IPS-NIHi7 (cell line): Measurements from ENCODE around the gene HMGXB4.
A peak's percentile ranks its signal among the peaks of the same experiment; 100 is the strongest.

Experiments used
- DNase-seq: peaks from one replicate; pipeline ENCODE4 v3.0.0; 2012; ENCODE audit warnings: mixed read lengths; ENCODE audit errors: extremely low spot score

Gene HMGXB4

GRCh38 chr22:35310556-35311550, 53.6 kb downstream of the HMGXB4 start:
- no peak for DNase-seq

GRCh38 chr22:35311551-35311999, 54.3 kb downstream of the HMGXB4 start:
- DNase-seq, result no peak

- DNase-seq, result no peak
Measured at GRCh38 chr22:35312198-35313059, 55.1 kb downstream of the HMGXB4 start.

- DNase-seq, result no peak
Measured at GRCh38 chr22:35313311-35314121, 56.2 kb downstream of the HMGXB4 start.

DNA sequence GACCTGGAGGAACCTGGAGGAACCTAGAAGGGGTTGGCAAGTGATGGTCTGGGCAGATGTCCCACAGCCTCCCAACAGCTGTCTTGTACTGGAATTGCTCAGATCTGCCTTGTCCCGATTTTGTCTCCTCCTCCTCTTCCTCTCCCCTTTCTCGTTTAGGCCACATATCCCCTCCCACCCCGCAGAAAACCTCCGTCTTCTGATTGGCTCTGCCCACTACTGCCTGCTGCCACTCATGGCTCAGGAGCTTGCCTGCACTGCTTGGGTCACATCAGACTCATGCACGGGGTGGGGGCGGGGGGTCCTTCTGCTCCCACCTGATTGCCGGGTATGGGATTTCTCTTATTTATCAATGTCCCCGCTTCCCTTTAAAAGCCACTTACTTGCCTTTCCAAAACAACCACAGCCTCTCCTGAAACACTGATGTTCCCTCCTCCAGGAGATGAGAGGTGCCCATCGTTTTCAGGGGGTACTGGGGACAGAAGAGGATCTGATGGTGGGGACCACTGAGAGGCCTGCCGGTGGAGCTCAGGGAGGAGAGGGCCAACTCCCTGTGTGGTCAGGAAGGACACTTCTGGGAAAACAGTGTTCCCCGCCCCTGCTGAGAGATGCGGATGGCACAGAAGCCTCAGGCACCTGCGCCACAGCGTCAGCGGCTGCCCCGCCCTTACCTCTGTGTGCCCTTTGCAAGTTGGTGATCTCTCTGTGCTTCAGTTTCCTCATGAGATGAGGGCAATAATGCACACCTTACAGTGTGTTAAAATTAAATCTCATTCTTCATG, 57.1 kb downstream of the HMGXB4 start:
- DNase-seq, result peak; percentile 48

DNA sequence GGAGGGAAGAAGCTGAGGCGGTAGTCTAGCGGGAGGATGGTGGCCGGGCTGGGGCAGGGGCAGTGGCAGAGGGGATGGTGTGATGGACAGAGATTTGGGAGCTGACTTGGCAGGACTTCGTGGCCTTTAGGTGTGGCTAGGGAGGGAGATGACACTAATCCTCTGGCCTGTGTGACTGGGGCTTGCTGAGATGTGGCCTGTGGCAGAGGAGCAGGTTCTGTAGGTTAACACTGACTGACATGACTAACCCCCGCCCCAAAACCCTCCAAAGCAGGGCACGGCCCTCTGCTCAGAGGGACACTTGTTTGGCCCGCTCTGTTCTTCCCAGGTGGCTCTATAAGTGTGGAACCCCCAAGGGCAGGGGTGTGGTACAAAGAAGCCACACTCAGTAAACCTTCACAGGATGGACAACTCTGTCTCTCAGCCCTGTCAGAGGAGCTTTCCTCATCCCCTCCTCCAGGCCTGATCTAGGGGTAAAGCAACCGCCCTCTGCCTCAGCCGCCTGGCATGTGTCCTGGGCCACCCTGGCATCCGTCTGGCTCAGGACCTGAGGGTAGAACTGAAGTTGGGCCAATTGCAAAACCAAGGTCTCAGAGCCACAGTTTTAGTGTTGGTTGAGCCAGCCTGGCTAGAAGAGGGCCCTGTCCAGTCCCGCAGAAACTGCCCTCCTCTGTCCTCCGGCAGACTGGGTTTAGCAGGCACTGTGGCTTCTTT, 58.0 kb downstream of the HMGXB4 start:
- DNase-seq, result no peak

DNA sequence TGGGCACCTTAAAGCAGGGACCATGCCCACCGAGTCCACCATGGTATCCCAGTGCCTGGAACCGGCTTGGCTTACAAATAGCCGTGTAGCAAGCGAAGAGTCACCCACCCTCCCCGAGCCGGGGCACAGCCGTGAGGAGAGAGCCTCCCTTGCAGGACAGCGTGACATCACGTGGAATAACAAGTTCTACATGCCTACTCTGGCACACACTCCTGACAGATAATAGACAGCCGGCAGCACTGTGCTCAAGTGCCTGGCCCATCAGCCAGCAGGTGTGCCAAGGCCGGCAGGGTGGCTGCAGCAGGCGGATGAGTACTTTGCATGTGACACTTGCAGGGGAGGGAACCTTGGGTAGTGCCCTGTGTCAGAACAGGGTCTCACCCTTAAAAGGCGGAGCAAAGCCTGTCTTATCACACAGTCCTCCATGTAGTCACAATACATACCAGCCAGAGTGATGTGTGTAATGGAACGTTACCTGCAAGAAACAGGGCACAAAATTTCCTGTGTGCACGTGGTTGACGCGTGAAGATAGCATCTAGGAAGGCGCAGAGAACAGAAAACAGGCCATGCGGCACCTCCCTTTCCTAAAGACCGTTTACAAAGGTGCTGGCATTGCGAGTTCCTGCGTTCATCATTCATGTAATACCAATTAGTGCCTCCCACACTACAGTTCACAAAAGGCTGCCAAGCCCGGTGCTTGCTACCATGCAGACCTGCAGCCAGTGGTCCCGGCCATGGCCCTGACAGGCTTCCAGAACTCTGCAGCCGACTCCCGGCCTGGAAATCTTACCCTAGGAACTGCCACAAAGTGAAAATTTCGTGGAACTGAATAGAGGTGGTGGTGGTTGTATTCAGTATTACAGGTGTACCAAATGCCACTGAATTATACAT, 58.8 kb downstream of the HMGXB4 start:
- no peak for DNase-seq

GRCh38 chr22:35316751-35317150, 59.5 kb downstream of the HMGXB4 start:
- no peak for DNase-seq

DNA sequence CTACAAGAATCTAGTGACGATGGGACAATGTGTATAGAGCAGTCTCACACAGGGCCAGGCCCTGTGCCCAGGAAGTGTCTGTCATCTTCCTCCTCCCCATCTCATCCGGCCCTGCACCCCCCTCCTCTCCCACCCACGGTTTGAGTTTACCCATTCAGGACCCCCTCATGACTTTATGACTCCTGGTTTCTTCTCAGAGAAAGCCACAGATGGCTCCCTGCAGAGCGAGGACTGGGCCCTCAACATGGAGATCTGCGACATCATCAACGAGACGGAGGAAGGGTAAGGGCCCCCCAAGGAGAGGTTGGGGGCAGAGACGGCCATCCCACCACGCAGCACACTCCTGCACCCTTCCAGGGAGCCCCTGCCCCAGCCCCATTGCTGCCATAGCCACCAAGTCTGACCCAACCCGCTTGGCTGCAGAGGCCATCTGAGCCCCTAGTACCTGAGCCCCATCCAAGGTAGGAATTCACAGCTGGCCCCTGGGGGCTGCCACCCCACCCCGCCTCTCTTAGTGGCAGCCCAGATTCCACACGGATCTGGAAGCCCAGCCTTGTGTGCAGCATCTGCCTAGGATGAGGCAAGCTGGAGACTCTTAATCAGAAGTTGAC, 60.5 kb downstream of the HMGXB4 start:
- no peak for DNase-seq

GRCh38 chr22:35318346-35319215, 61.3 kb downstream of the HMGXB4 start:
- no peak for DNase-seq

GRCh38 chr22:35319244-35319985, 62.1 kb downstream of the HMGXB4 start:
- DNase-seq, result no peak

- no peak for DNase-seq
Measured at GRCh38 chr22:35322126-35322525, 64.8 kb downstream of the HMGXB4 start.

DNA sequence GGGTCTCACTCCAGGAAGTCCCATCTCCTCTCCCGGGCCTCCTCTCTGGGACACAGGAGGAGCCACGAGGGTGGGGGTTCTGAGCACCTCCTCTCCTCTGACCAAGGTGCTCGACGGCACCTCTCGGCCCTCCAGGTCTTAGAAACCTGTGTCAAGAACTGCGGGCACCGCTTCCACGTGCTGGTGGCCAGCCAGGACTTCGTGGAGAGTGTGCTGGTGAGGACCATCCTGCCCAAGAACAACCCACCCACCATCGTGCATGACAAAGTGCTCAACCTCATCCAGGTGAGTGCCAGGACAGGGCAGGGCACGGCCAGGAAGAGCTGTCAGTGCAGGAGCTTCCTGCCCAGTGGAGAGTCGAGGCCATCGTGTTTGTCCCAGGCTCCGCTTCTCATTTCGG, 65.6 kb downstream of the HMGXB4 start:
- DNase-seq, result no peak

DNA sequence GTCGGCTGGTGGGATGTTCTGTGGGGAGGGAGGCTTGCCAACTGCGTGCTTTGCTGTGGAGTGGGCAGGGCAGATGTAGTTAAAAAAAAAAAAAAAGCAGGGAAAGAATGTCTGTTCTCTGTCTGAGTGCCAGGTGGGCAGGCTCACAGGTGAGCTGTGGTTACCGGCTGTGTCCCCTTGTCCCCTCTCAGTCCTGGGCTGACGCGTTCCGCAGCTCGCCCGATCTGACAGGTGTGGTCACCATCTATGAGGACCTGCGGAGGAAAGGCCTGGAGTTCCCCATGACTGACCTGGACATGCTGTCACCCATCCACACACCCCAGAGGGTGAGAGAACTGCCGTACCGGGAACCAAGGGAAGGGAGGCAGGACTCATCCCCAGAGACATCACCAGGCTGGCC, 66.0 kb downstream of the HMGXB4 start:
- DNase-seq, result no peak

DNA sequence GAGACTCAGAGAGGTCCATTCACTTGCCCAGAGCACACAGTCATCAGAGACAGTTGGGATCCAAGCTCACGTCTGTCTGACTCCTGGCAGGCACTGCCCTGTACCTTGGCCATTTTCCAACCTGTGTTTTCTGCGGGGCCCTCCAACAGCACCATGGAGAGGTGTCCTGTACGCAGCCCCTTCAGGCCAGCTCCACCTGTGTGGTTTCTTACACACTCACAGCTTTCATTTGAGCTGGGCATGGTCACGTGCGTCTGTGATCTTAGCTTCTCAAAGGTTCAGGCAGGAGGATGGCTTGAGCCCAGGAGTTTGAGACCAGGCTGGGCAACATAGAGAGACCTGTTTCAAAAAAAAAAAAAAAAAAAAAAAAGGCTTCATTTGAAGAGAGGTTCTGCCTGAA, 66.8 kb downstream of the HMGXB4 start:
- DNase-seq, result no peak

GRCh38 chr22:35324762-35325161, 67.5 kb downstream of the HMGXB4 start:
- no peak for DNase-seq

- no peak for DNase-seq
Measured at GRCh38 chr22:35325209-35325608, 67.9 kb downstream of the HMGXB4 start.
